ENCODE results near the gene CKAP4.

CKAP4 gene

DNA sequence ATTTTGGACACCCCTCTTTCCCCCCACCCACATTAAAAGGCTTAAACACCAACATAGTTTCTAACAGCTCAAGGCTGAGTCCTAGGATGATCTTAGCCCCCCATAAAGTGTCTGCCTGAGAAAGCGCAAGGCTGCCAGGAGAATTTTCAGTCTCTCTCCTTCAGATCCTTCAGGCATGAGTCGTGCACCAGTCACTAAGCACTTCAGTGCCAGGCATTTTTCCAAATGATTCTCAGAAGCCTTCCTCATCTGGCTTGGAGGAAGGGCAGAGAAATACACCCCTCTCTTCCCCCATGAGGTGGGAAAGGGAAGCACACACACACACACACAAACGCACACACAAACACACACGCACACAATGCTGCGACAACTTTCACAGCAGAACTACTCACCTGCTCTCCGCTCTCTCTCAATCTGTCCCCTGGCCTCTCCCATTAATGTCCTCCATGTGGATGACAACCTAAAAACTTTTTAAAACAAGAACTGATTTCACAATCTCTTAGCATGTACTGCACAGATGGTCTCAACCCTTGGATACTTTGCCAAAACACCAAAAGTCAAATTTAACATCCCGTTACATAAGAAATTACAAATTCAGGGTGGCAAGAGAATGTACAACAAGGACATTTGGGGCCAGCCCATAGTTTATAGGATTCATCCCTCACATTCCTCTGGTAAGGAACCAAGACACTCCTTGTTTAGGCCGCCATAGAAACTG, 49.8 kb downstream of the CKAP4 start:
- DNase-seq (ENCODE audit: low read depth), result no peak

DNA sequence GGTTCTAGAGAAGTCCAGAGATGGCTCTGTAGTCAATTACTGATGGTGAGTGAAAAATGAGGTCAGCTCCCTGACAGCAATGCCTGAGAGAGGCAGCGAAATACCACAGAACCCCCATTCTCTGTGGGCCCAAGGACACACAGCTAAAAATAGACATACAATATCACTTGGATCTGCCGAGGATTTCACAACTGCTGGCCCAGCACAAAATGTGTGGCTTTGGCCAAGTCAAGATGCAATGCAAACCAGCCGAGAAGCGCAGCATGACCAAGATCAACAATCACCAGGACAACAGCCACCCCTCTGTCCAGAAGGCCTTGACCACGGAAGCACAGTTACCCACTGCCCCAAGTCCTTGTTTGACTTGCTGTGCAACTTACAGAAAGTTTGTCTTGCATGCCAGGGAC, 52.2 kb downstream of the CKAP4 start:
- no peak for DNase-seq (ENCODE audit: low read depth)

DNA sequence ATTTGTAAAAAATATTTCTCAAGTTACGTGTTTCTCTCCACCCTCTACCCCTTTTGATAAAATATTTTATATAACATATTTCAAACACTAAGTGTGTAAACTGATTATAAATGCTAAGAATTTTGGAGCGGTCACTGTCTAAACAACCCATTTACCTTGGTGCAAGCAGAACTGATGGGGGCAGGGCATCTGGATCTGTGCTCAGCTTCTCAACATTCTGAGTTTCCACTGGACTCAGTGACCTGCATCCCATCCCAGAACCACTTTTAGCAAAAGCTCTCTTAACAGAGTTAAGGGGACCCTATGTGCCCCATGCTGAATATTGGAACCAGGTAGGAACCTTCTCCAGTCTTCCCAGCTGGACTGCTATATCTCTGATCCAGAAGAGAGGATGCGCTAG, 53.5 kb downstream of the CKAP4 start:
- no peak for DNase-seq (ENCODE audit: low read depth)

DNA sequence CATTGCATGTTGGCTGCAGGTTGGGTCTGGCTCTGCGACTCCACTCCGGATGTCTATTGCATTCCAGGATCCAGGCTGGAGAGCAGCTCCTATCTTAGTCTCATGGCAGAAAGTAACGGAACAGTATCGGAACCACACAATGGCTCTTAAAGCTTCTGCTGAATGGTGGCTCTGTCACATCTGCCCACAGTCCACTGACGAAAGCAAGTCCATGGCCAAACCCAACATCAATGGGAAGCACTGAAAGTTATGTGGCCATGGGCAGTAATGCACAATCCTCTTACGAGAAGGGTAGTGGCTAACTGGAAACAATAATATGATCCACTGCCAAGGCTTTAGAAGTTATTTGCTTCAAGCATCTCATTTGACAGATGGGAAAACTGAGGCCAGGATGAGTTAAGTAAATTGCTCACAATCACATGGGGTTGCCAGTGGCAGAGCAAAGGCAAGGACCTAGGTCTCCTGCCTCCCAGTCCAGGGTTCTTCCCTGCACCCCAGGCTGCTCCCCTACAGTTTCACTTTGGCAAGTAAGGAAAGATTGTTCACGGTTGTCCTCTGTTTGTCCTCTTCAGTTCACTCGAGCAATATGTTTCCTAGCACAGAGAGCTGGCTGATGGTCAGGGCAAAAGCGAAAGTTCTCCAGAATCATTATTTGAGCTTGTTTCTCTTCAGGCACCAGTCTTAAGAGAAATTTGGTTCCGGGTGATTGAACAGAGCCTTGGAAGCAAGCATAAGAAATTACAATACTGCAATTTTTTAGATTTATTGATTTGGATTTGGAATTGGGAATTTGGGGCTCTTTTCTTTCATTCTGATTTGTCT, 54.2 kb downstream of the CKAP4 start:
- DNase-seq (ENCODE audit: low read depth), result no peak

DNA sequence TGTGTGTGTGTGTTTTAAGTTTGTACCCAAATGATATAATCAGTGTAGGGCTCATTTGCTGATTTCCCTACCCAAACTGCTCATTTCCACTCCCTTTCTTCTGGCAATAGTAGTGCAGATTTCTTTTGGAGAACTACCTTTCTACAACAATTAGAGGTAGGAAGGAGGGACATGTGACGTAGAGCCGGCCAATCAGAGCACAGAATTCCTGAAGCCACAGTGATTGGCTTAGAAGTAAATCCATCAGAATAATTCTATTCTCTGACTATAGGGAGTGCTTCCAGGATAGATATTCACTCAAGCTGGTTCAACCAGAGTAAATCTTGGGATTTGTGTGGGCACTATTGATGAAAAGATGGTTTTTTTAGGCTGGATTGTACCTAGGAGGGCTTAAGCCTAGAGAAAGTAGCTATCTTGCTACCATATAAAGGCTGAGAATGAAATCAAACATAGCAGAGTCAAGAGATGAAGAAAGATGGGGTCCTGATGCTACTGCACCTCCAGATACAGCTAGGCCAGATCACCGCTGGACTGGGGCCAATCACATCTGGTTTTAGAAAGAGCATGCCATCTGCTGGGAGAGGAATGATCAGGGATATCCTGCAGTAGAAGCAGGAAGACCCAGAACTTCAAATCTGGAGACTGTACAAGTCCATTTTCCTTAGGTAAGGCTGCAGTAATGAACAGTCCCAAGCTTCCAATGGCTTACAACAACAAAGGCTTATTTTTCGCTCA, 55.0 kb downstream of the CKAP4 start:
- DNase-seq (ENCODE audit: low read depth), result no peak

DNA sequence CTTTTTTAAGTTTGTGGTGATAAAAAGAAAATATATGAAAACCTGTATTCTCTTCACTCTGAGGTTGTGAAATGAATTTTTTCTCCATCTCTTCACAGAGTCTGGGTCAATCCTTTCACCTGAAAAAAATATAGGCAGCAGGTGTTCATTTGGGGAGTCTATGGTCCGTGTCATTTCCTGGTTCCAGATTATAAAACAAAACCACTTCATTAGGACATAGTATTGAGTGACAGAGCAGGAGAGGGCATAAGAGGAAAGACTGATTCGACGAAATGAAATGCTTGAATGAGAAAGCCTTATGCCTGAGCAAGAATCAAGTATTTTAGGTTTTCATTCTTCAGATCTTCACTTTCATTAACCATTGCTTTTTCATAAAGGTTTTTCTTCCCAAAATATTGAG, 57.2 kb downstream of the CKAP4 start:
- DNase-seq (ENCODE audit: low read depth), result no peak

DNA sequence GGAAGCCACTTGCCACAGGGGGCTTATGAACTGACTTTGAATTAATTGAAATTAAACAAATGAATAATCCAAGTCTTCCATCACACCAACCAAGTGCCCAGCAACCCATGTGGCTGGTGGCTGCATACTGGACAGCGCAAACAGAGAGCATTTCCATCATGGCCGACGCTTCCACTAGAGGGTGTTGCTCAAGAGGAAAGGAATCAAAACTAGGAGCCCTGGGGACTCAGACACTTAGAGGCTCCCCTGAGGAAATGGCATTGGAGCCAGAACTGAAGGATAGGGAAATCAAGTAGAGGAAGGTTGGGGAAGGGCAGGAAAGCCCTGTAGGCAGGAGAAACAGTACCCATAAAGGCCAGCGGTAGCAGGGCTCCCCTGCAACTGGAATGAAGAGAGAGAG, 58.5 kb downstream of the CKAP4 start:
- no peak for DNase-seq (ENCODE audit: low read depth)

DNA sequence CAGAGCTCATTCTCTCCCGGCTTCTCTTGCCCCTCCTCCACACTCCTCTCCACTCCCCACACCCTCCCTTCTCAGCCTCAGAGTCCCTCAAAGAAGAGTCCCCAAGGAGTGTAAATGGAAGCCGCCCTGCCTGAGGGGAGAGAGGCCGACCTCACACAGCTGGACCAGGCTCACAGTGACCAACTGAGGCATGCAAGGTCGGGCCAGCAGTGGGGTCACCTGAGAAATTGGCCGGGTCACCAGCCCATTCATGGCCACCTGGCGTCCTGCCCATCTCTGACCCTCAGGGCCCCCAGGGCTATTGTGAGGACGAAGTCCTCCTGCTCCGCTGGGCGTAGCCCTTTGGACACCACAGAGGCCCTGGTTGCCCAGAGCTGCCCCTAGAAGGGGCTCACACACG, 59.6 kb downstream of the CKAP4 start:
- no peak for DNase-seq (ENCODE audit: low read depth)
